HepG2 (cell line): ENCODE data around the gene TANGO6. TPM values are rescaled to one million over a fixed set of nuclear protein-coding genes. Genes with fewer than 3 reads are reported as not detected.

ENCODE experiments used
- CAMTA2 ChIP-seq: sonication (generic); formaldehyde crosslinking; IDR thresholded peaks from 2 replicates; pipeline ENCODE4 v1.4.0; 2020; ENCODE audit warnings: mild to moderate bottlenecking, missing genetic modification reagents, borderline replicate concordance
- CC2D1A ChIP-seq: sonication (generic); formaldehyde crosslinking; IDR thresholded peaks from 2 replicates; pipeline ENCODE4 v1.8.1; 2023; ENCODE audit warnings: mild to moderate bottlenecking, missing genetic modification reagents
- HES4 ChIP-seq: sonication (generic); formaldehyde crosslinking; IDR thresholded peaks from 2 replicates; pipeline ENCODE4 v1.9.0; 2021; ENCODE audit warnings: mild to moderate bottlenecking, missing genetic modification reagents, borderline replicate concordance
- HIC2 ChIP-seq: sonication (generic); formaldehyde crosslinking; IDR thresholded peaks from 2 replicates; pipeline ENCODE4 v1.9.0; 2022; ENCODE audit warnings: low read depth, missing genetic modification reagents
- MAX ChIP-seq: IDR thresholded peaks from 2 replicates; pipeline ENCODE4 v1.6.1; 2012; ENCODE audit warnings: inconsistent platforms
- NR2F2 ChIP-seq: IDR thresholded peaks from 2 replicates; pipeline ENCODE4 v1.6.1; 2012; ENCODE audit warnings: low read depth, inconsistent platforms, borderline replicate concordance
- PAWR ChIP-seq: sonication (generic); formaldehyde crosslinking; IDR thresholded peaks from 2 replicates; pipeline ENCODE4 v1.4.0; 2020; ENCODE audit warnings: missing genetic modification reagents, mild to moderate bottlenecking, borderline replicate concordance
- RARG ChIP-seq: sonication (generic); formaldehyde crosslinking; IDR thresholded peaks from 2 replicates; pipeline ENCODE4 v1.4.0; 2020; ENCODE audit warnings: low read depth, mild to moderate bottlenecking, missing genetic modification reagents
- TRAFD1 ChIP-seq: sonication (generic); formaldehyde crosslinking; IDR thresholded peaks from 2 replicates; pipeline ENCODE4 v1.5.1; 2020; ENCODE audit warnings: missing genetic modification reagents, mild to moderate bottlenecking, borderline replicate concordance
- ZBTB4 ChIP-seq: sonication (generic); formaldehyde crosslinking; IDR thresholded peaks from 2 replicates; pipeline ENCODE4 v1.4.0; 2020; ENCODE audit warnings: missing genetic modification reagents, mild to moderate bottlenecking, borderline replicate concordance
- ZNF407 ChIP-seq: sonication (generic); formaldehyde crosslinking; IDR thresholded peaks from one replicate; pipeline ENCODE4 v1.5.1; 2020; ENCODE audit warnings: mild to moderate bottlenecking, missing genetic modification reagents; ENCODE audit errors: not compliant biosample characterization
- ZNF678 ChIP-seq: sonication (generic); formaldehyde crosslinking; IDR thresholded peaks from 2 replicates; pipeline ENCODE4 v1.4.0; 2020; ENCODE audit warnings: mild to moderate bottlenecking, missing genetic modification reagents
- polyA plus RNA-seq, 8 experiments: library from polyadenylated mRNA; depleted of rRNA in 3 of 8; stranded (reverse) in 7 of 8; unstranded in 1 of 8; fragments of >200 nt; fragmentation: Illumina TruSeq in 4 of 8; extraction: Trizol in 4 of 8; gene quantifications; 2 replicates each; pipeline versions ENCODE4 v1.2.1 to v1.2.3, GENCODE V29; 2011 to 2016; ENCODE audit warnings: low read depth in 4 of 8, missing spikeins in 1 of 8, mixed read lengths in 1 of 8; ENCODE audit not compliant: insufficient read depth in 1 of 8
- total RNA-seq, 5 experiments: library from RNA; depleted of rRNA; stranded (reverse); fragments of >200 nt; fragmentation: Illumina TruSeq; extraction: Trizol; gene quantifications; 2 replicates each; pipeline ENCODE4 v1.2.3, GENCODE V29; 2016; ENCODE audit warnings: low read depth in 1 of 5

Gene TANGO6
- total and polyA plus RNA-seq, 2 of the 13 experiments (the other 11 are each of a cell fraction or from before 2014, with no cell fraction given): 7.2 to 13.3 TPM

- peak; percentile 58 for TF ChIP-seq ZNF407
- peak; percentile 62; the same call in 1 of the 2 replicates for TF ChIP-seq RARG
- no peak; the same call in 1 of the 2 replicates for TF ChIP-seq CAMTA2
- TF ChIP-seq HES4 (CRISPR knock-in tag): peak; percentile 27; the same call in 1 of the 2 replicates
- TF ChIP-seq ZBTB4: peak; percentile 67; the same call in 1 of the 2 replicates
- TF ChIP-seq TRAFD1 (CRISPR knock-in tag): peak; percentile 94; the same call in 1 of the 2 replicates
- TF ChIP-seq NR2F2: no peak
- TF ChIP-seq HIC2 (CRISPR knock-in tag): peak; percentile 85
- TF ChIP-seq ZNF678 (CRISPR knock-in tag): peak; percentile 90; the same call in 1 of the 2 replicates
- TF ChIP-seq CC2D1A (CRISPR knock-in tag): no peak
- TF ChIP-seq PAWR: peak; percentile 98; the same call in 1 of the 2 replicates
- peak; percentile 76 for TF ChIP-seq MAX
These were observed at the start of gene TANGO6 (continued) for GRCh38 chr16:68843482-68844210.
